ENCODE data around the gene PSMB8.

GRCh38 chr6:32847004-32847403, 3.2 kb upstream of the PSMB8 start:
- TF ChIP-seq, protein P1, sequence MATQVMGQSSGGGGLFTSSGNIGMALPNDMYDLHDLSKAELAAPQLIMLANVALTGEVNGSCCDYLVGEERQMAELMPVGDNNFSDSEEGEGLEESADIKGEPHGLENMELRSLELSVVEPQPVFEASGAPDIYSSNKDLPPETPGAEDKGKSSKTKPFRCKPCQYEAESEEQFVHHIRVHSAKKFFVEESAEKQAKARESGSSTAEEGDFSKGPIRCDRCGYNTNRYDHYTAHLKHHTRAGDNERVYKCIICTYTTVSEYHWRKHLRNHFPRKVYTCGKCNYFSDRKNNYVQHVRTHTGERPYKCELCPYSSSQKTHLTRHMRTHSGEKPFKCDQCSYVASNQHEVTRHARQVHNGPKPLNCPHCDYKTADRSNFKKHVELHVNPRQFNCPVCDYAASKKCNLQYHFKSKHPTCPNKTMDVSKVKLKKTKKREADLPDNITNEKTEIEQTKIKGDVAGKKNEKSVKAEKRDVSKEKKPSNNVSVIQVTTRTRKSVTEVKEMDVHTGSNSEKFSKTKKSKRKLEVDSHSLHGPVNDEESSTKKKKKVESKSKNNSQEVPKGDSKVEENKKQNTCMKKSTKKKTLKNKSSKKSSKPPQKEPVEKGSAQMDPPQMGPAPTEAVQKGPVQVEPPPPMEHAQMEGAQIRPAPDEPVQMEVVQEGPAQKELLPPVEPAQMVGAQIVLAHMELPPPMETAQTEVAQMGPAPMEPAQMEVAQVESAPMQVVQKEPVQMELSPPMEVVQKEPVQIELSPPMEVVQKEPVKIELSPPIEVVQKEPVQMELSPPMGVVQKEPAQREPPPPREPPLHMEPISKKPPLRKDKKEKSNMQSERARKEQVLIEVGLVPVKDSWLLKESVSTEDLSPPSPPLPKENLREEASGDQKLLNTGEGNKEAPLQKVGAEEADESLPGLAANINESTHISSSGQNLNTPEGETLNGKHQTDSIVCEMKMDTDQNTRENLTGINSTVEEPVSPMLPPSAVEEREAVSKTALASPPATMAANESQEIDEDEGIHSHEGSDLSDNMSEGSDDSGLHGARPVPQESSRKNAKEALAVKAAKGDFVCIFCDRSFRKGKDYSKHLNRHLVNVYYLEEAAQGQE (IDR thresholded peaks at IDR 0.05; ENCODE audit: insufficient read depth in 1 of 2, low read depth in 2 of 2, low read length in 2 of 2) = no peak
- TF ChIP-seq TAF1 (IDR thresholded peaks at IDR 0.05; ENCODE audit: borderline replicate concordance, insufficient read depth, low read length) (no peak), POLR2AphosphoS5 (IDR thresholded peaks at IDR 0.05; ENCODE audit: low read depth, low read length) (no peak), SIN3A (IDR thresholded peaks at IDR 0.05; ENCODE audit: borderline replicate concordance, insufficient read depth, low read length) (no peak)

Data from PFSK-1 (cell line).